GM23338 (cell line): ENCODE data around the gene GFER. TPM values are rescaled to one million over a fixed set of nuclear protein-coding genes. Genes with fewer than 3 reads are reported as not detected.

ENCODE experiments used
- ATAC-seq: fragments of 200-7000 bp; cut with Tn5 transposase; 3 replicates; pipeline ENCODE4 v1.9.1; 2020
- DNase-seq: peaks from one replicate; pipeline ENCODE4 v3.0.0-alpha.2; 2015; ENCODE audit warnings: low spot score
- H2AFZ ChIP-seq: fragments of 200-600 bp; sonication (generic); 2 replicates; pipeline ENCODE4 v1.8.0; 2016; ENCODE audit warnings: antibody characterized with exemption, mild to moderate bottlenecking, moderate library complexity
- H3F3A ChIP-seq: fragments of 200-600 bp; sonication (generic); replicated peaks from 2 replicates; pipeline ENCODE4 v1.8.0; 2017; ENCODE audit warnings: antibody characterized with exemption, mixed run types, low read depth
- H3K27ac ChIP-seq: fragments of 200-600 bp; sonication (generic); 2 replicates; pipeline ENCODE4 v1.6.1; 2016; ENCODE audit warnings: low read depth
- H3K27me3 ChIP-seq: fragments of 200-600 bp; sonication (generic); 2 replicates; pipeline ENCODE4 v1.8.0; 2016; ENCODE audit warnings: mild to moderate bottlenecking, mixed run types, moderate library complexity; ENCODE audit not compliant: insufficient read depth
- H3K36me3 ChIP-seq: fragments of 200-600 bp; sonication (generic); 2 replicates; pipeline ENCODE4 v1.8.0; 2016; ENCODE audit warnings: mild to moderate bottlenecking; ENCODE audit not compliant: insufficient read depth
- H3K4me1 ChIP-seq: fragments of 200-600 bp; sonication (generic); 2 replicates; pipeline ENCODE4 v1.8.0; 2016; ENCODE audit warnings: mild to moderate bottlenecking, moderate library complexity; ENCODE audit not compliant: insufficient read depth
- H3K4me2 ChIP-seq: fragments of 200-600 bp; sonication (generic); 2 replicates; pipeline ENCODE4 v1.7.1; 2017; ENCODE audit warnings: mixed run types
- H3K4me3 ChIP-seq: fragments of 200-600 bp; sonication (generic); 2 replicates; pipeline ENCODE4 v1.6.1; 2016; ENCODE audit warnings: mixed run types
- H3K79me2 ChIP-seq: fragments of 200-600 bp; sonication (generic); replicated peaks from 2 replicates; pipeline ENCODE4 v1.8.0; 2017; ENCODE audit warnings: mild to moderate bottlenecking; ENCODE audit not compliant: insufficient read depth
- H3K9me2 ChIP-seq: fragments of 200-600 bp; sonication (generic); 2 replicates; pipeline ENCODE4 v1.8.0; 2017; ENCODE audit not compliant: insufficient read depth
- H4K20me1 ChIP-seq: fragments of 200-600 bp; sonication (generic); replicated peaks from 2 replicates; pipeline ENCODE4 v1.8.0; 2017; ENCODE audit warnings: mild to moderate bottlenecking; ENCODE audit not compliant: insufficient read depth
- H3K27ac Mint-ChIP-seq: 2 replicates; pipeline ENCODE4 v1.8.0; 2020; ENCODE audit warnings: inconsistent platforms, mild to moderate bottlenecking, moderate library complexity, mixed read lengths
- H3K27me3 Mint-ChIP-seq: 3 replicates; pipeline ENCODE4 v1.8.0; 2022; ENCODE audit warnings: low read depth, mild to moderate bottlenecking, moderate library complexity, mixed read lengths, inconsistent platforms; ENCODE audit not compliant: insufficient read depth, poor library complexity
- H3K36me3 Mint-ChIP-seq: 3 replicates; pipeline ENCODE4 v1.8.0; 2021; ENCODE audit warnings: low read depth, mild to moderate bottlenecking, inconsistent platforms, moderate library complexity, mixed read lengths
- H3K4me1 Mint-ChIP-seq: 3 replicates; pipeline ENCODE4 v1.8.0; 2020; ENCODE audit warnings: mild to moderate bottlenecking, inconsistent platforms, mixed read lengths
- H3K4me3 Mint-ChIP-seq: 3 replicates; pipeline ENCODE4 v1.8.0; 2021; ENCODE audit warnings: moderate library complexity, mild to moderate bottlenecking, inconsistent platforms, mixed read lengths
- H3K9me3 Mint-ChIP-seq: 3 replicates; pipeline ENCODE4 v1.8.0; 2020; ENCODE audit warnings: moderate library complexity, mild to moderate bottlenecking, inconsistent platforms, mixed read lengths
- CREB1 ChIP-seq: fragments of 250-450 bp; sonication (Bioruptor Pico); IDR thresholded peaks from 2 replicates; pipeline ENCODE4 v1.5.0; 2020; ENCODE audit warnings: low read depth, mild to moderate bottlenecking, moderate library complexity
- EZH2 ChIP-seq: fragments of 200-600 bp; sonication (generic); IDR thresholded peaks from one replicate; pipeline ENCODE4 v1.8.0; 2017; ENCODE audit warnings: antibody characterized with exemption, mild to moderate bottlenecking, low read depth; ENCODE audit not compliant: unreplicated experiment
- POLR2AphosphoS5 ChIP-seq: IDR thresholded peaks from 2 replicates; pipeline ENCODE4 v1.6.1; 2016; ENCODE audit warnings: antibody characterized with exemption, low read depth
- STAT1 ChIP-seq: IDR thresholded peaks from one replicate; pipeline ENCODE4 v1.6.1; 2016; ENCODE audit warnings: antibody characterized with exemption; ENCODE audit not compliant: unreplicated experiment
- ZNF114 ChIP-seq: fragments of 250-450 bp; sonication (Bioruptor Pico); IDR thresholded peaks from 2 replicates; pipeline ENCODE4 v1.5.0; 2020; ENCODE audit warnings: mild to moderate bottlenecking, moderate library complexity
- polyA plus RNA-seq: library from polyadenylated mRNA; unstranded; fragments of >200 nt; fragmentation: Nextera tagmentation; extraction: Ambion mirVana; gene quantifications from 2 replicates; pipeline ENCODE4 v1.2.1, GENCODE V29; 2016
- total RNA-seq: library from RNA; depleted of rRNA; stranded (reverse); fragments of >200 nt; shearing (Covaris generic); gene quantifications from 2 replicates; pipeline ENCODE4 v1.2.3, GENCODE V29; 2014
- TF ChIP-seq, protein P1 (sequence below): IDR thresholded peaks from 2 replicates; pipeline ENCODE4 v1.6.1; 2016; ENCODE audit warnings: antibody characterized with exemption
- TF ChIP-seq, protein P2 (sequence below): IDR thresholded peaks from one replicate; pipeline ENCODE4 v1.6.1; 2018; ENCODE audit warnings: antibody characterized with exemption; ENCODE audit not compliant: unreplicated experiment
- TF ChIP-seq, protein P3 (sequence below): fragments of 250-450 bp; sonication (Bioruptor Pico); IDR thresholded peaks from 2 replicates; pipeline ENCODE4 v1.5.0; 2020; ENCODE audit warnings: mild to moderate bottlenecking, moderate library complexity
- TF ChIP-seq, protein P4 (sequence below), 2 experiments: fragments of 200-600 bp in 1 of 2; sonication (generic) in 1 of 2; conservative IDR thresholded peaks; 2 replicates each; pipeline versions ENCODE4 v1.5.1 to v1.6.1; 2016 to 2017; ENCODE audit warnings: antibody characterized with exemption in 2 of 2, low read depth in 2 of 2, mild to moderate bottlenecking in 2 of 2, moderate library complexity in 1 of 2

Gene GFER
- total and polyA plus RNA-seq, 2 experiments from 2014 or later, result 40.1 to 64.5 TPM

DNA sequence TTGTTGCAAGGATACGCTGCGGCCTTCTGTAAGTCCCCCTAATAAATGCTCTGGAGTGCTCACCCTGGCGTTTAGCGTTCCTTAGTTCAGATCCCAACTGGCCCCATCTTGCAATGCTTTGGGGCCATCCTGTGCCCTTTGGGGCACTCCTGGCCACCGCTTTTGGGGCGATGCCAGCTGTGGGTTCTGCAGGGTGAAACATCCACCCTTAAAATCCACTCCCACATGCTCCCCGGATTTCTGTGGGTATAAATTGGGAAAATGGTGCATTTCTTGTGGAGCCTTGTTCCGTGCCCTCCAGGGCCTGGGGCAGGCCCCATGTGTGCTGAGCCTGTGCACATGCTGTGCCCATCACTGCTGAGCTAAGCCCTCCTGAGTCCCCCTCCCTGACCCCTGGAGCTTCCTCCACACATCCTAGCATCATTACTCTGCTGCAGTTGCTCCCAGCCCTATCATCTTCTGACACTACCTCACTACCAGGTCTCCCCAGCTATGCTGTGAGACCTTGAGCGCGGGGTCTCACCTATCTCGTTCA lies 47.0 kb upstream of the GFER start:
- no peak for DNase-seq
- Histone ChIP-seq H3K4me3 (no peak overlapping the region), H3K9me2 (no peaks in the 10 kb centered on the region), H4K20me1 (no peaks in the 10 kb centered on the region; the same call in 1 of the 2 replicates), H3K27ac (no peak overlapping the region), H3K4me2 (no peak overlapping the region), H3F3A (0 out of 2 replicates have a peak, but pooled peaks cover 8% of the 10 kb centered on the region), H2AFZ (no peak overlapping the region), H3K4me1 (peaks cover 5% of the 10 kb centered on the region; the same call in 1 of the 2 replicates), H3K79me2 (no peaks in the 10 kb centered on the region), H3K36me3 (no peaks in the 10 kb centered on the region), H3K27me3 (no peaks in the 10 kb centered on the region)
- ATAC-seq, result no peak
- no peak overlapping the region; the same call in 1 of the 2 replicates for H3K27ac Mint-ChIP-seq
- H3K4me3 Mint-ChIP-seq, result no peak overlapping the region
- peaks cover 6% of the 10 kb centered on the region for H3K27me3 Mint-ChIP-seq
- TF ChIP-seq, protein P1, sequence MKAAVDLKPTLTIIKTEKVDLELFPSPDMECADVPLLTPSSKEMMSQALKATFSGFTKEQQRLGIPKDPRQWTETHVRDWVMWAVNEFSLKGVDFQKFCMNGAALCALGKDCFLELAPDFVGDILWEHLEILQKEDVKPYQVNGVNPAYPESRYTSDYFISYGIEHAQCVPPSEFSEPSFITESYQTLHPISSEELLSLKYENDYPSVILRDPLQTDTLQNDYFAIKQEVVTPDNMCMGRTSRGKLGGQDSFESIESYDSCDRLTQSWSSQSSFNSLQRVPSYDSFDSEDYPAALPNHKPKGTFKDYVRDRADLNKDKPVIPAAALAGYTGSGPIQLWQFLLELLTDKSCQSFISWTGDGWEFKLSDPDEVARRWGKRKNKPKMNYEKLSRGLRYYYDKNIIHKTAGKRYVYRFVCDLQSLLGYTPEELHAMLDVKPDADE, result no peak
- no peak for TF ChIP-seq EZH2
- no peaks in the 10 kb centered on the region for H3K9me3 Mint-ChIP-seq
- H3K4me1 Mint-ChIP-seq, result peaks cover 15% of the 10 kb centered on the region
- peaks cover 16% of the 10 kb centered on the region for H3K36me3 Mint-ChIP-seq

- Histone ChIP-seq H2AFZ (no peak overlapping the region), H4K20me1 (no peaks in the 10 kb centered on the region; the same call in 1 of the 2 replicates), H3K9me2 (no peaks in the 10 kb centered on the region), H3K27me3 (no peaks in the 10 kb centered on the region), H3K4me1 (peaks cover 9% of the 10 kb centered on the region; the same call in 1 of the 2 replicates), H3K4me3 (no peak overlapping the region), H3K36me3 (no peaks in the 10 kb centered on the region), H3K27ac (no peak overlapping the region), H3K4me2 (no peak overlapping the region), H3F3A (0 out of 2 replicates have a peak, but pooled peaks cover 8% of the 10 kb centered on the region), H3K79me2 (no peaks in the 10 kb centered on the region)
- ATAC-seq, result no peak
- peaks cover 8% of the 10 kb centered on the region for H3K4me1 Mint-ChIP-seq
- DNase-seq, result no peak
- peaks cover 8% of the 10 kb centered on the region for H3K27me3 Mint-ChIP-seq
- H3K4me3 Mint-ChIP-seq, result no peak overlapping the region
- no peaks in the 10 kb centered on the region for H3K9me3 Mint-ChIP-seq
- peaks cover 16% of the 10 kb centered on the region for H3K36me3 Mint-ChIP-seq
- H3K27ac Mint-ChIP-seq, result no peak overlapping the region
- TF ChIP-seq STAT1 (no peak), CREB1 (CRISPR knock-in tag) (no peak), ZNF114 (no peak), POLR2AphosphoS5 (no peak)
- TF ChIP-seq, protein P2, sequence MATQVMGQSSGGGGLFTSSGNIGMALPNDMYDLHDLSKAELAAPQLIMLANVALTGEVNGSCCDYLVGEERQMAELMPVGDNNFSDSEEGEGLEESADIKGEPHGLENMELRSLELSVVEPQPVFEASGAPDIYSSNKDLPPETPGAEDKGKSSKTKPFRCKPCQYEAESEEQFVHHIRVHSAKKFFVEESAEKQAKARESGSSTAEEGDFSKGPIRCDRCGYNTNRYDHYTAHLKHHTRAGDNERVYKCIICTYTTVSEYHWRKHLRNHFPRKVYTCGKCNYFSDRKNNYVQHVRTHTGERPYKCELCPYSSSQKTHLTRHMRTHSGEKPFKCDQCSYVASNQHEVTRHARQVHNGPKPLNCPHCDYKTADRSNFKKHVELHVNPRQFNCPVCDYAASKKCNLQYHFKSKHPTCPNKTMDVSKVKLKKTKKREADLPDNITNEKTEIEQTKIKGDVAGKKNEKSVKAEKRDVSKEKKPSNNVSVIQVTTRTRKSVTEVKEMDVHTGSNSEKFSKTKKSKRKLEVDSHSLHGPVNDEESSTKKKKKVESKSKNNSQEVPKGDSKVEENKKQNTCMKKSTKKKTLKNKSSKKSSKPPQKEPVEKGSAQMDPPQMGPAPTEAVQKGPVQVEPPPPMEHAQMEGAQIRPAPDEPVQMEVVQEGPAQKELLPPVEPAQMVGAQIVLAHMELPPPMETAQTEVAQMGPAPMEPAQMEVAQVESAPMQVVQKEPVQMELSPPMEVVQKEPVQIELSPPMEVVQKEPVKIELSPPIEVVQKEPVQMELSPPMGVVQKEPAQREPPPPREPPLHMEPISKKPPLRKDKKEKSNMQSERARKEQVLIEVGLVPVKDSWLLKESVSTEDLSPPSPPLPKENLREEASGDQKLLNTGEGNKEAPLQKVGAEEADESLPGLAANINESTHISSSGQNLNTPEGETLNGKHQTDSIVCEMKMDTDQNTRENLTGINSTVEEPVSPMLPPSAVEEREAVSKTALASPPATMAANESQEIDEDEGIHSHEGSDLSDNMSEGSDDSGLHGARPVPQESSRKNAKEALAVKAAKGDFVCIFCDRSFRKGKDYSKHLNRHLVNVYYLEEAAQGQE, result no peak
- TF ChIP-seq, protein P3, sequence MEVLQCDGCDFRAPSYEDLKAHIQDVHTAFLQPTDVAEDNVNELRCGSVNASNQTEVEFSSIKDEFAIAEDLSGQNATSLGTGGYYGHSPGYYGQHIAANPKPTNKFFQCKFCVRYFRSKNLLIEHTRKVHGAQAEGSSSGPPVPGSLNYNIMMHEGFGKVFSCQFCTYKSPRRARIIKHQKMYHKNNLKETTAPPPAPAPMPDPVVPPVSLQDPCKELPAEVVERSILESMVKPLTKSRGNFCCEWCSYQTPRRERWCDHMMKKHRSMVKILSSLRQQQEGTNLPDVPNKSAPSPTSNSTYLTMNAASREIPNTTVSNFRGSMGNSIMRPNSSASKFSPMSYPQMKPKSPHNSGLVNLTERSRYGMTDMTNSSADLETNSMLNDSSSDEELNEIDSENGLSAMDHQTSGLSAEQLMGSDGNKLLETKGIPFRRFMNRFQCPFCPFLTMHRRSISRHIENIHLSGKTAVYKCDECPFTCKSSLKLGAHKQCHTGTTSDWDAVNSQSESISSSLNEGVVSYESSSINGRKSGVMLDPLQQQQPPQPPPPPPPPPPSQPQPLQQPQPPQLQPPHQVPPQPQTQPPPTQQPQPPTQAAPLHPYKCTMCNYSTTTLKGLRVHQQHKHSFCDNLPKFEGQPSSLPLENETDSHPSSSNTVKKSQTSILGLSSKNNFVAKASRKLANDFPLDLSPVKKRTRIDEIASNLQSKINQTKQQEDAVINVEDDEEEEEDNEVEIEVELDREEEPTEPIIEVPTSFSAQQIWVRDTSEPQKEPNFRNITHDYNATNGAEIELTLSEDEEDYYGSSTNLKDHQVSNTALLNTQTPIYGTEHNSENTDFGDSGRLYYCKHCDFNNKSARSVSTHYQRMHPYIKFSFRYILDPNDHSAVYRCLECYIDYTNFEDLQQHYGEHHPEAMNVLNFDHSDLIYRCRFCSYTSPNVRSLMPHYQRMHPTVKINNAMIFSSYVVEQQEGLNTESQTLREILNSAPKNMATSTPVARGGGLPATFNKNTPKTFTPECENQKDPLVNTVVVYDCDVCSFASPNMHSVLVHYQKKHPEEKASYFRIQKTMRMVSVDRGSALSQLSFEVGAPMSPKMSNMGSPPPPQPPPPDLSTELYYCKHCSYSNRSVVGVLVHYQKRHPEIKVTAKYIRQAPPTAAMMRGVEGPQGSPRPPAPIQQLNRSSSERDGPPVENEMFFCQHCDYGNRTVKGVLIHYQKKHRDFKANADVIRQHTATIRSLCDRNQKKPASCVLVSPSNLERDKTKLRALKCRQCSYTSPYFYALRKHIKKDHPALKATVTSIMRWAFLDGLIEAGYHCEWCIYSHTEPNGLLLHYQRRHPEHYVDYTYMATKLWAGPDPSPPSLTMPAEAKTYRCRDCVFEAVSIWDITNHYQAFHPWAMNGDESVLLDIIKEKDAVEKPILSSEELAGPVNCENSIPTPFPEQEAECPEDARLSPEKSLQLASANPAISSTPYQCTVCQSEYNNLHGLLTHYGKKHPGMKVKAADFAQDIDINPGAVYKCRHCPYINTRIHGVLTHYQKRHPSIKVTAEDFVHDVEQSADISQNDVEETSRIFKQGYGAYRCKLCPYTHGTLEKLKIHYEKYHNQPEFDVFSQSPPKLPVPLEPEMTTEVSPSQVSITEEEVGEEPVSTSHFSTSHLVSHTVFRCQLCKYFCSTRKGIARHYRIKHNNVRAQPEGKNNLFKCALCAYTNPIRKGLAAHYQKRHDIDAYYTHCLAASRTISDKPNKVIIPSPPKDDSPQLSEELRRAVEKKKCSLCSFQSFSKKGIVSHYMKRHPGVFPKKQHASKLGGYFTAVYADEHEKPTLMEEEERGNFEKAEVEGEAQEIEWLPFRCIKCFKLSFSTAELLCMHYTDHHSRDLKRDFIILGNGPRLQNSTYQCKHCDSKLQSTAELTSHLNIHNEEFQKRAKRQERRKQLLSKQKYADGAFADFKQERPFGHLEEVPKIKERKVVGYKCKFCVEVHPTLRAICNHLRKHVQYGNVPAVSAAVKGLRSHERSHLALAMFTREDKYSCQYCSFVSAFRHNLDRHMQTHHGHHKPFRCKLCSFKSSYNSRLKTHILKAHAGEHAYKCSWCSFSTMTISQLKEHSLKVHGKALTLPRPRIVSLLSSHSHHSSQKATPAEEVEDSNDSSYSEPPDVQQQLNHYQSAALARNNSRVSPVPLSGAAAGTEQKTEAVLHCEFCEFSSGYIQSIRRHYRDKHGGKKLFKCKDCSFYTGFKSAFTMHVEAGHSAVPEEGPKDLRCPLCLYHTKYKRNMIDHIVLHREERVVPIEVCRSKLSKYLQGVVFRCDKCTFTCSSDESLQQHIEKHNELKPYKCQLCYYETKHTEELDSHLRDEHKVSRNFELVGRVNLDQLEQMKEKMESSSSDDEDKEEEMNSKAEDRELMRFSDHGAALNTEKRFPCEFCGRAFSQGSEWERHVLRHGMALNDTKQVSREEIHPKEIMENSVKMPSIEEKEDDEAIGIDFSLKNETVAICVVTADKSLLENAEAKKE (CRISPR knock-in tag), result no peak
- TF ChIP-seq, protein P4, sequence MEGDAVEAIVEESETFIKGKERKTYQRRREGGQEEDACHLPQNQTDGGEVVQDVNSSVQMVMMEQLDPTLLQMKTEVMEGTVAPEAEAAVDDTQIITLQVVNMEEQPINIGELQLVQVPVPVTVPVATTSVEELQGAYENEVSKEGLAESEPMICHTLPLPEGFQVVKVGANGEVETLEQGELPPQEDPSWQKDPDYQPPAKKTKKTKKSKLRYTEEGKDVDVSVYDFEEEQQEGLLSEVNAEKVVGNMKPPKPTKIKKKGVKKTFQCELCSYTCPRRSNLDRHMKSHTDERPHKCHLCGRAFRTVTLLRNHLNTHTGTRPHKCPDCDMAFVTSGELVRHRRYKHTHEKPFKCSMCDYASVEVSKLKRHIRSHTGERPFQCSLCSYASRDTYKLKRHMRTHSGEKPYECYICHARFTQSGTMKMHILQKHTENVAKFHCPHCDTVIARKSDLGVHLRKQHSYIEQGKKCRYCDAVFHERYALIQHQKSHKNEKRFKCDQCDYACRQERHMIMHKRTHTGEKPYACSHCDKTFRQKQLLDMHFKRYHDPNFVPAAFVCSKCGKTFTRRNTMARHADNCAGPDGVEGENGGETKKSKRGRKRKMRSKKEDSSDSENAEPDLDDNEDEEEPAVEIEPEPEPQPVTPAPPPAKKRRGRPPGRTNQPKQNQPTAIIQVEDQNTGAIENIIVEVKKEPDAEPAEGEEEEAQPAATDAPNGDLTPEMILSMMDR (conservative IDR thresholded peaks at IDR 0.05; ENCODE audit: low read depth in 2 of 2), result no peak
Observed at GRCh38 chr16:1938316-1938715, 45.7 kb upstream of the GFER start.
